Left renal cortex interstitium (tissue), 4 donors: Measurements from ENCODE around the gene CLDN14. TPM values are rescaled to one million over a fixed set of nuclear protein-coding genes. Genes with fewer than 3 reads are reported as not detected.
A peak's percentile ranks its signal among the peaks of the same experiment; 100 is the strongest.

Experiments
- DNase-seq, 4 donors: peaks; one replicate each; pipeline ENCODE4 v3.0.0-alpha.2; 2013; ENCODE audit warnings: low read depth in 4 of 4, low spot score in 2 of 4, missing footprints in 1 of 4
- polyA plus RNA-seq, 4 donors: library from polyadenylated mRNA; unstranded; fragments of 120-200 nt; gene quantifications; one replicate each; pipeline ENCODE4 v1.2.1, GENCODE V29; 2013; ENCODE audit not compliant: insufficient read length in 4 of 4

CLDN14 gene
- polyA plus RNA-seq, 4 donors = 2.5 to 5.2 (median 4.7) TPM

DNA sequence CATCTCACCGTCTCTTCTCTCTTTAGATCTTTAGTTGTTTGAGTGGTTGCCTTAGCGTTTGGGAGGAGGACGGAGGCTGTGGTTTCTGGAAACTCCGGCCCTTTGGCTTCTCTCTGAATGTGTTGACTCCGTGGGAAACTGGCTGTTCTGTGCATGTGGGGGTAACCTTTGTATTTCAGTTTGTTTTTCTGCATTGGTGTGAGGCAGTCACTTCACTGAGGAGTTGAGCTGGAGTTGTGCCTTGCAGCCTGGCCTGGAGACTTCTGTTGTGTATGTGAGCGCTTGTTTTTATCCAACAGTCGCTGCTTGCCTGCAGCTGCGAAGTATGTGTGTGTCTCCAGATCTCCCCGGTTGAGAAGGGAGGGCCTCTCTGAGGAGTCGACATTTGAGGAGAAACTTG, 33.6 kb downstream of the CLDN14 start:
- DNase-seq = no peak

- no peak for DNase-seq
These were observed 38.2 kb downstream of the CLDN14 start for GRCh38 chr21:36441715-36442114.

DNA sequence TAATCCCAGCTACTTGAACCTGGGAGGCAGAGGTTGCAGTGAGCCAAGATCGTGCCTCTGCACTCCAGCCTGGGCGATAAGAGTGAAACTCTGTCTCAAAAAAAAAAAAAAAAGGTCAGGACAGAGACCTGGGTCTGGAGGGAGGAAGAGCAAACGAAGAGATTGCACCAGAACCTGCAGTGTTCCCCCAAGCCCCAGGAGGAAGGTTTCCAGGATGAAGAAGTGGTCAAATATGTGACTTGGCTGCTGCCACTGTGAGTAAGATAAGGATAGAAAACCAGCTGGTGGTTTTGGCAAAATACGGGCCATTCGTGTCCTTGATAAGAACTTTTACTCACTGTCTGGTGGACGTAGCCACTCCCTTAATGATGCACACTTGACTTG, 42.2 kb downstream of the CLDN14 start:
- no peak for DNase-seq

DNA sequence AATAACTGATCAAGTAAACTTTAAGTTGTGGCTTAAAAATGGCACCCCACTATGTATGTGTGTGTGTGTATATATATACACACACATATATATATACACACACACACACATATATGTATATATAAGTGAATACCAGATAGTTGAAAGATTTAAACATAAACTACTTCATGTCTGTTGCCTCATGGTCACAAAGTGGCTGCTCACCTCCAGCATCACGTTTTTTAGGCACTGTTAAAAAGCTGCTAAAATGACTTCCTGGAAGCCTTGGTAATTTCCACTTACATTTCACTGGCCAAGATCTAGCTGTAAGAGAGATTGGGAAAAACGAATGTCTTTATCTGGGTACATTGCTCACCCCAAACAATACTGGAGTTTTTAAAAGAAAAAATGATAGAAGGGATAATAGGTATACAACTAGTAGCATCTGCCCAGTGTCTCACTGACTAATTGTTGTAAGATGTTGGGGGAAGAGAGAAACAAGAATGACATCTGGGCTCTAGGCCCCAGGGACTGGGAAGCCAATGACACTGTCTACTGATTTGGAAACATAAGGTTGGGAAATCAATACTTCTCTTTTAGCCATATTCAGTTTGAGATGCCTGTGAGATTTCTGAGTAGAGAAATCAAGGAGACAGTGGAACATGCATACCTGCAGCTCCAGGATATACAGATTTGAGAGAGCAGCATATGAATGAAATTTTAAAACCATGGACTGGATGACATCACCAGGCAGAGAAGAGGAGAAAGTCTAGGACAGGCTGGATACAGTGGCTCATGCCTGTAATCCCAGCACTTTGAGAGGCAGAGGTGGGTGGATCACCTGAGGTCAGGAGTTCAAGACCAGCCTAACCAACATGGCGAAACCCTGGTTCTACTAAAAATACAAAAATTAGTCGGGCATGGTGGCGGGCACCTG, 42.8 kb downstream of the CLDN14 start:
- DNase-seq = no peak

DNA sequence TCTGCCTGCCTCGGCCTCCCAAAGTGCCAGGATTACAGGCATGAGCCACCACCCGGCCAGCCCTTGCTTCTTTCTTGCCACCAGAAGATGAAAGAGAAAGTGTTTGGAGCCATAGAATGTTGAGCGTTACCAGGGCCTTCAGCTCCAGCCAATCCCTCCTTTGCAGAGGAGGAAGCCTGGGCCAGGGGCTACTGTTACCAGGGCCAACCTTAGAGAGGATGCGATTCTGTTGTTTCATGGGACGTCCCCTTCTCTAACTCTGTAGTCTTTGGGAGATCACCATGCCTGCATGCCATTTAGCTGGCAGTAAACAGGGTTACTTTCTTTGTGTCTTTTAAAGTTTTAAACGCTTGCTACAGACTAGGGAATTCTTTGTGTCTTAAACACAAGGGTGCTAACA, 45.8 kb downstream of the CLDN14 start:
- DNase-seq = no peak

DNA sequence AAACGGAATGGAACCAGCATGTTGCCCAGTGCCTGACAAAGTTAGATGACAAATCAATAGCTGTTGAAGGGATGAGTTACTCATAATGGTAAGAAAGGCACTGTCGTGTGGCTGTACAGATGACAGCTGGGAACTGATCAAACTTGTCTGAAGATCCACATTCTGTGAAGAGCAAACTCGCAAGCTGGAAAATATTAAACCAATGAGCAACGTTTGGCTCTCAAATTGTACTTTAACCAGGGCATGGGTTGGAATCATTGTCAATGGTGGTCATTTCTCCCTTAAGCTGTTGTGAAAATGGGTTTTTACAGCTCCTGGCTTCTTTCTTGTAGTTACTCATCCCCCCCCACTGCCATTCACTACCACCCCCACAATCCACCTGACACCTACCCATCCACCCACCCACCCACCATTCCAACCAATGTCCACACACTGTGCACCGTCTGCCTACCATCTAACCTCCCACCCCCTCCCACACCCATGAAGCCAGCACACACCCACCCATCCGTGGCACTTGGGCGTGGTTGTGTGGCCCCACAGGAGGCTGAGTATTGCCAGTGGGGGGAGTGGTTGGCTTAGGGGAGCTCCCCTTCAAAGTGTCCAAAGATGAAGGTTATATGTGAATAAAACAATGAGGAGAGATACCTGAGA, 46.7 kb downstream of the CLDN14 start:
- no peak for DNase-seq

DNA sequence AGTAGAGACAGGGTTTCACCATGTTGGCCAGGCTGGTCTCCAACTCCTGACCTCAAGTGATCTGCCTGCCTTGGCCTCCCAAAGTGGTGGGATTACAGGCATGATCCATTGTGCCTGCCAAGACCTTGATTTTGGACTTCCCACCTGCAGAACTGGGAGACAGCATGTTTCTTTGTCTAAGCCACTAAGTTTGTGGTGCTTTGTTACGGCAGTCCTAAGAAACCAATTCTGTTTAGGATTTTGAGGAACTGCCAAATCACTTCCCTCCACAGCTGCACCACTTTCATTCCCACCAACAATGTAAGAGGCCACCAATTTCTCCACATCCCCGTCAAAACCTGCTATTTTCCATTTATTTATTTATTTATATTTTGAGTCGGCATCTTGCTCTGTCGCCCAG, 48.7 kb downstream of the CLDN14 start:
- no peak for DNase-seq

GRCh38 chr21:36430841-36431240, 49.1 kb downstream of the CLDN14 start:
- DNase-seq = no peak

DNA sequence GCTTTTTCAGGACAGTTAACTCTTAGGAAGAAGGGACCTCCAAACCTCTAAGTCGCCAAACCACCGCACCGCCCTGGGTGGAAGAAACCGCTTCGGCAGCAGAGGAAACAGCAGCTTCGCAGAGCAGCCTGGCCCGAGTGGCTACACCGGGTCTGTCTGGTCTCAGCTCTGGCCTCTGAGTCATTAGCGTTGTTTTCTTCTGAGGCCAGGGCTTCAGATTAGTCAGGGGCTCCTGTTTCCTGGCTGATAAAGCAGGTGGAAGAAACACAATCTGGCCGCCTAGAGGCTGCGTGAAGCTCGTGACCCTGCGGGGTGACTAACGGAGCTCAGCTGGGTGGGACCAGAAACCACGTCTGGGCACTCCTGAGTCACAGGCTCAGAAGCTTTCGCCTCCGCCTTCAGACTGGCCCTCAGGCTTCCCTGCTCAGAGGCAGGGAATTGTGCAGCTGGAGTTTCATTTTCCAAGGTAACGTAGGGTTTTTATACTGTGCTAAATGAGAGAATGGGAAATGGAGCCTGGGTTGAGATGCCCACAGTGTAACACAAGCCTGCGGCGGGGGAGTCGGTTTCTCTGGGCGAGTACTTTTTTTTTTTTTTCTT, 49.9 kb downstream of the CLDN14 start:
- peak in 2 of 4 donors; percentile 36 to 50 for DNase-seq

DNA sequence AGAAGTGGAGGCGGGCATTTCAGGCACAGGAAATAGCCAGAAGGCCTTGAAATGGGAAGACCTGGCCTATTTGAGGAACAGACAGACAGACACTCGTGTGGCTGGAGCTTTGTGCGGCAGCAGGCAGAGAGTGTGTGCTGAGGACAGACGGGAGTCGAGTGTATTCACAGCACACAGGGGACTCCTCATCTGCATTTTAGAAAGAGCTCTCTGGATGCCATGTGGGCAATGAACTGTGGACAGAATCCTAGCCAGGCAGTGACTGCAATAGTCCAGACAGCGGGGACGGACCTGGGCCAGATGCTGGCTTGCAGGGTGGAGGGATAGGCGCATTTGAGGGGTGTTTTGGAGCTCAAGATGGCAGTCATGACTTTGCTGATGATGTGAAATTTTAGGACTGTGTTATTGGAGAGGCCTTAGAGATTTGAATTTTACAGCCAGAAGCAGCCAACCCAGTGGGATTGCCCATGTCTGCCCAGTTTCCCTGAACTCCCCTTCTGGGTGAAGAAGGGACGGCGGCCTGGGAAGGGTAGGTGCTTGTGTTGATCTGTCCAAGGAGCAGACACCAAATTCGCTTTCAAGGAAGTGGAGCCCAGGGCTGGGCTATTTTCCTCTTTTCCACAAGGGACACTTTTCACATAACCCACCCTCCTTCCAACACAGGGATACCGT, 51.0 kb downstream of the CLDN14 start:
- peak in 1 of 4 donors; percentile 31 for DNase-seq

DNA sequence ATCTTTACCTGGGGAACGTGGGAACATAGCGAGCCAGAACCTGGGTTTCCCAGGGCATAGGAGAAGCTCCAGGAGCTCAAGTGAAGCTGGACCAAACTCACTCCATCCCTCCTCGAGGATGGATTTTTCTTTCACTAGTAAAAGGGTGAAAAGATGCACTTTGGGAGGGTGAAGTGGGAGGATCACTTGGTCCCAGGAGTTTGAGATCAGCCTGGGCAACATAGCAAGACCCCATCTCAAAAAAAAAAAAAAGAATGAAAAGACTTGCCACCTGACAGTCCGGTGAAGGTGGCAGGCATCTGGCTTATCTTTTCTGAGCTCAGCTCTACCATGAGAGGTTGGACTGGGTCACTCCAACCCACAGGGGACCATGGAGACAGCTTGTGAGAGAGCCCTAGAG, 52.4 kb downstream of the CLDN14 start:
- DNase-seq = no peak

- DNase-seq = no peak
These were observed 54.6 kb downstream of the CLDN14 start for GRCh38 chr21:36425286-36425685.

DNA sequence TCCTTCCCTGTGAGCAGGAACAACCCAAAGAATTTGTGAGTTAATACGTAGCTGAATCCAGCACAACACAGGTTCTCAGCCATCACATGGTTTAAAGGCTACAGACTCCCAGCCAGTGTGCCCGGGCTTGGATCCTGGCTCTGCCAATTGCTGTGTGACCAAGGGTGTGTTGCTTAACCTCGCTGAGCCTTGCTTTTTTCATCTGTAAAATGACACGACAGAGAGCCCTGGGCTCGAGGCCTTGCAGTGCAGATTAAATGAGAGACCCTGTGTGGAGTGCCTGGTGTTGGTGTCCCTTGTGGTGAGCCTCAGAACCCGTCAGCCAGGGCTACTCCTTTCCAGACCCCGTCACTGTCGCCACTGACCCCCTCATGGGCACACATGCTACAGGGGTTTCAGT, 55.3 kb downstream of the CLDN14 start:
- no peak for DNase-seq

GRCh38 chr21:36423771-36424433, 56.0 kb downstream of the CLDN14 start:
- no peak for DNase-seq

DNA sequence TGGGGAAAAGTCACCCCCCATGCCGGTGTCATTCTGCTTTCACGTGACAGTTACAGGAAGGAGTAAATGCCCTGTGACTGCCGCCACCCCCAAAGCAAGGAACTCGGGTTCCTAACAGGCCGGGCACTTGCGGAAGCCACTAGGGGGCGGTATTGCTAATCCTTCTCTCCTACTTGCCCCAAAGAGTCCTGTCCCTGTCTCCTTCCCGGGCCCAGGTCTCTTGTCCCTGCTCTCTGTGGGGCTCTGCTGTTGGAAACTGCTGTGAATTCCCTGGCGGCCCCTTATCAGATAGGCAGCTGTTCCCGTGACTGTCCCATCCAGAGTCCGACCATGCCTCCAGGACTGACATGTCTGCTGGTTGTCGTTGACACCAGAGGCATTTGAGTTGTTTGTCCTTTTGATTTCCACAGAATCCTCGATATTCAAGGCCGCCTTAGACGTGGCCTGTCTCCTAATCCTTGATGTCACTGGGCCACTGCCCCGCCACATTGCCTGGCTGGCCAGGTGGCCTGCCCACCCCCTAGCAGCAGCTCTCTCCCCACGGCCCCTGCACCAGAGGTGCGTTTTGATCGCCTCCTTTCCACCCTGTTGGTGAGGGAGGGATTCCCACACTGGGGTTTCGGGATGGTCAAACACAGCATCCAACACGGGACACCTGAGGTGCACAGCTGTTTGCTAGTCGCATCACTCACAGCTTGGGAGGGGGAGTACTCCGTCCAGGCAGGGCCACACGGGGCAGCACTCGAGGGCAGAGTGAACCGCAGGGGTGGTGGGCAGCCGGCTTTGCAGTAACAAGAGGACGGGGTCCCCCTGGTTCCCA, 57.4 kb downstream of the CLDN14 start:
- DNase-seq = peak in 1 of 4 donors; percentile 31

- no peak for DNase-seq
These were observed 59.2 kb downstream of the CLDN14 start for GRCh38 chr21:36420571-36421339.

GRCh38 chr21:36419996-36420395, 59.9 kb downstream of the CLDN14 start:
- DNase-seq = peak in 3 of 4 donors; percentile 52 to 86 (median 67)

DNA sequence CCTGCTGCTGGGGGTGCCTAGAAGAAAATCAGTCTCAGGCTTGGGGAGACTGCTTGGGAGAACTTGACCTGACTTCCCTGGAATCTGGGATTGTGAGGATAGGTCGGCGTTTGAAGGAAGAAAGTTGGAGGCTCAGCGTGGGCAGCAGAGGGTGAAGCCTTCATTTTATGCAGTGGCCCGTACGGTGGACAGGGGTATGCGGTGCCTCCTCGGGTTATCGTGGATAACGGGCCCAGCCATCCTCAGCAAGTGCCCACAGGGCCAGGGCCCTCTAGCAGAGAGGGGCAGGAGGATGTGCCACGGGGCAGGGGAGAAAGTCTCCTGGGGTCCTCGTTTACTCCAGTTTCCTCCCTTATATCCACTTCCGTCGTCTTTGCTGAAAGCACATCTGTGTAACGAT, 60.7 kb downstream of the CLDN14 start:
- no peak for DNase-seq

- DNase-seq = no peak
These were observed 64.5 kb downstream of the CLDN14 start for GRCh38 chr21:36415375-36415774.
